ENCODE results near the gene HOXB7.

The HOXB7 gene

DNA sequence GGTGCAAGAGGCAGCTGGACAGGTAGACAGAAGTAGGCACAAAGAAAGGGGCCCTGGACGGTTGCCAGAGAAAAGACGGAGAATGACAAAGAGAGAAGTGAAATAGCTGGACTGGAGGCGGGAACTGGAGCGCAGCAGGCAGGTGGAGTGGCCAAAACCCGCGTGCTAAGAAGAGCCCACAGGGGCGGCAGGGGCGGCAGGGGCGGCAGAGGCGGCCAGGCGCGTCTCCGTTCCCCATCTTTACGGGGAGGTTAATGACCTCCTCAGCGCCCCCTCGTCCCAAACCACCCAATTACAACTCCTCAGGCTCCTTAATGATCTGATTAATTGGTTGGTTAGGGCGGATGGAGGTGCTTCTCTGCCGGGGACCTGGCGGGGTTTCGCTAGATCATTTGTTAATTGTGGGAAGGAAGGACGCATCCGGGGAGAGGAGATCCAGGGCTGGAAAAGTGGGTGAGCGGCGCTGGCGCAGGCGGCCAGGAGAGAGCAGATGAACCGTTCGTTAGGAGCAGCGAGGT is 30.8 kb upstream of the HOXB7 start:
- no peak for TF ChIP-seq CTCF (conservative IDR thresholded peaks at IDR 0.05; ENCODE audit: low read length)
- no peak overlapping the region; the same call in 1 of the 2 replicates for H3K4me3 ChIP-seq (ENCODE audit: low read length)
- no peak for DNase-seq (ENCODE audit: low read depth)

DNA sequence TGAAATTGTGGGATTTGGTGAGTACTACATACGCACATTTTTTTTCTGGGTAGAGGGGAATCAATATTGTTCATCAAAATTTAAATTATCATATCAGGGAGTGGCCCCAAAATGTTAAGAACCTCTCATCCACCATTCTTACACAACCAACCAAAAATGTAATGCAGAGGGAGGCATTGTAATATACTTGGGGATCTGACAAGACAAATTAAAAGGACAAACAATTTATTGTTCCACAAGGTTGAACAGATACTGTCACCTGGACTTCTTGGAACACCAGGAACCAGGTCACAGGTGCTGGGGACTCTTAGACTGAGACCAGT is 30.0 kb upstream of the HOXB7 start:
- TF ChIP-seq CTCF (conservative IDR thresholded peaks at IDR 0.05; ENCODE audit: low read length) = no peak
- DNase-seq (ENCODE audit: low read depth) = no peak
- no peak overlapping the region for H3K4me3 ChIP-seq (ENCODE audit: low read length)

GRCh38 chr17:48639982-48640857 is 29.4 kb upstream of the HOXB7 start:
- no peak for TF ChIP-seq CTCF (conservative IDR thresholded peaks at IDR 0.05; ENCODE audit: low read length)
- no peak for DNase-seq (ENCODE audit: low read depth)

DNA sequence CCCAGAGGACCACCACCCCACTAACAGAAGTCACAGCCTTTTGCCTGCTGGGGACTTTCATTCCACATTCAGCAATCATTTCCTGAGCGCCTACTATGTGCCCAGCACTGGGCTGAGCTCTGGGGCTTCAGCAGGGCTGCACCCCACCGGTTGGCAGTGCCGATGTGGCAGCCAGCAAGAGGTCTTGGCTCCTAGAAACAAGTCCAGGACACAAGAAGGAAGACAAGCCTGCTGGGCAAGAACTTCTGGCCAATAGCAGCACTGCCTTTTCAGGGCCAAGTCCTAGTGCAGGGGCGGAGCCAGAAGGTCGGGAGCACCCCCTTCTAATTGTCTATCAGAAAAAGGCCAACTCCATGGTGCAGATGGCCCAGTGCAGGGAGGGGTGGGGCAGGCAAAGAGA is 28.3 kb upstream of the HOXB7 start:
- no peak overlapping the region for H3K4me3 ChIP-seq (ENCODE audit: low read length)
- TF ChIP-seq CTCF (conservative IDR thresholded peaks at IDR 0.05; ENCODE audit: low read length) = no peak
- no peak for DNase-seq (ENCODE audit: low read depth)

More at GRCh38 chr17:48639982-48640857, 29.4 kb upstream of the HOXB7 start:
- H3K4me3 ChIP-seq (ENCODE audit: low read length) = no peak overlapping the region

DNA sequence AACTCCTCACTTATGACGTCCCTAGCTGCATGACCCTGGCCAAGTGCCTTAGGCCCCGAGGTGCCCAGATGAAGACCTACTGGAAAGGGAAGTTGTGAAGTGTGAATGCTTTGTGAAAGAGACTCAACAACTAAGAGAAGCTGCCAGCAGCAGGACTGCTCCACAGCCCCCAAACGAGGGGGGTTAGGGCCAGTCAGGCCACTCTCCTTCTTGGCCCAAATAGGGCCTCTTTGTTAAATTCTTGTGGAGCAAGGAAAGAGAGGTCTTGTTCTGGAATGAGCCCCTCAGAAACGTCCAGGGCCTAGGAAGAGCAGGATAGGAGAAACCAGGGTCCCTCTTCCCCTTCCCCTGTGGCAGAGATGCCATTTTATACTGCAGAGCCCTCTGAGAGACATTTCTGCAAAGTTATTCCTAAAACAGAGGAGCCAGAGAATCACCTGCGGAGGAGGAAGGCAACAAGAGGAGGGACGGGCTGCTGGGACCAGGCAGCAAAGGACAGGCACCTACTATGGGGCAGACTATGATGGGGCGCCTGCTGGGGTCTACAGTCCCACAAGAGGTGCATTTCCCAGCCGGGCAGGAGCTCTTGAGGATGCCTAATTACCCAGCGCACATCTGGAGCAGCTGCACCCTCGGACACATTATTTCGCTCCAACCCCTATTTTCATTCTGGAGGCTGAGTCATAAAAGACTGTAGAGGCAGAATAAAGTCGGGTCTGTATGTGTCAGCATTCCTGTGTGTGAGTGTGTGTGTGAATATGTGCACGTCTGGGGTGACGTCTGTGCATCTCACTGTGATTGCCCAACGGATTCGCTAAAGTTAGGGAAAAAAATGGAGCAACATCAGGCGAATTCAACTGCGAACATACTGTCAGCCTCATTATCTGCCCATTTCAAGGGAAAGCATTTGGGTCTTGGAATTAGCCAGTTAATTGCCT is 26.8 kb upstream of the HOXB7 start:
- DNase-seq (ENCODE audit: low read depth) = peak; percentile 98
- no peak for TF ChIP-seq CTCF (conservative IDR thresholded peaks at IDR 0.05; ENCODE audit: low read length)
- H3K4me3 ChIP-seq (ENCODE audit: low read length) = no peak overlapping the region

GRCh38 chr17:48636177-48637018 is 25.6 kb upstream of the HOXB7 start:
- no peak overlapping the region for H3K4me3 ChIP-seq (ENCODE audit: low read length)
- peak; percentile 78 for DNase-seq (ENCODE audit: low read depth)
- peak; percentile 65 for TF ChIP-seq CTCF (conservative IDR thresholded peaks at IDR 0.05; ENCODE audit: low read length)

Measured in AG10803 (cell line).